ENCODE data around the gene IER5.

DNA sequence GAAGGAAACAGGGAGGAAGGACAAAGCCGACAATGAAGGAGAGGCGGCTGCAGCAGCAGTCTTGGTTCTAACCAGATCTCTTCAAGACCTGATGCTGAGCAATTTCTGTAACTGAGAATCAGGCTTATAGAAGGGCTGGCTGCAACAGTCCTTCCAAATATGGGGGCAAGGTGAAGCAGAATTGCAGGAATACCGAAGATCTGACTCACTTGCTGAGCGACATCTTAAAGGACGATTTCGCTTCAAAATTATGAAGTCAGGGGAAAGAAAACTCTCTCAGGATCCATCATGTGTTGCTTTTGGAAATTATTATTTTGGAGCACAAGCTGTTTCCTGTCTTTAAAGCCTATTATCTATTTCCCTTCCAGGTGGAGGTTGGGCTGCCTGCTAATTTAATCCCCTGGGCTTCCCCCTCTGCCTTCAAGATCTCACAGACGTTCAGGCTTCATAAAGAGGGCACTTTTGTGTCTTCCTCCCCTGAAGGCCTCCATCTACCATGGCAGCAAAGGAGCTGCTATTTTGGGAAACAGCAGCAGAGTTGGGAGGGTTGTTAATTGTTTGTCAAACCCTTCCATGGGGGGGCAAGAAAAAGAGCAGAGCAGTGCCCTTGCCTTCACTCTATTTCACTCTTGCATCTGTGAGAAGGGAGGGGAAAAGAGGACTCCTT is 10.8 kb upstream of the IER5 start:
- no peak for TF ChIP-seq CTCF (IDR thresholded peaks at IDR 0.05)
- TF ChIP-seq TP53 (CRISPR knock-in tag; IDR thresholded peaks at IDR 0.05) = no peak
- no peak for TF ChIP-seq TEAD1 (CRISPR knock-in tag; IDR thresholded peaks at IDR 0.05)
- no peak for TF ChIP-seq USF2 (CRISPR knock-in tag; IDR thresholded peaks at IDR 0.05)
- no peak for TF ChIP-seq E2F5 (CRISPR knock-in tag; IDR thresholded peaks at IDR 0.05)
- TF ChIP-seq, protein P1, sequence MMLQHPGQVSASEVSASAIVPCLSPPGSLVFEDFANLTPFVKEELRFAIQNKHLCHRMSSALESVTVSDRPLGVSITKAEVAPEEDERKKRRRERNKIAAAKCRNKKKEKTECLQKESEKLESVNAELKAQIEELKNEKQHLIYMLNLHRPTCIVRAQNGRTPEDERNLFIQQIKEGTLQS (CRISPR knock-in tag; conservative IDR thresholded peaks at IDR 0.05) = no peak
- TF ChIP-seq ELF4 (CRISPR knock-in tag; IDR thresholded peaks at IDR 0.05; ENCODE audit: low read depth) = no peak
- TF ChIP-seq MAX (CRISPR knock-in tag; IDR thresholded peaks at IDR 0.05) = no peak
- no peak for TF ChIP-seq GABPB1 (CRISPR knock-in tag; IDR thresholded peaks at IDR 0.05)
- TF ChIP-seq TEAD4 (CRISPR knock-in tag; IDR thresholded peaks at IDR 0.05) = no peak
- TF ChIP-seq ZNF232 (CRISPR knock-in tag; IDR thresholded peaks at IDR 0.05) = no peak
- TF ChIP-seq ZBTB21 (CRISPR knock-in tag; IDR thresholded peaks at IDR 0.05; ENCODE audit: borderline replicate concordance) = no peak
